Nephron progenitor cell (in vitro differentiated cells): Measurements from ENCODE around the gene NELFCD.

Source experiments
- DNase-seq: peaks from one replicate; pipeline ENCODE4 v3.0.0; 2021
- H3K27ac Mint-ChIP-seq: 2 replicates; pipeline ENCODE4 v1.8.0; 2021; ENCODE audit warnings: mild to moderate bottlenecking, moderate library complexity, mixed read lengths
- H3K27me3 Mint-ChIP-seq: 2 replicates; pipeline ENCODE4 v1.8.0; 2021; ENCODE audit warnings: mild to moderate bottlenecking, low read depth, mixed read lengths; ENCODE audit not compliant: poor library complexity
- H3K36me3 Mint-ChIP-seq: 2 replicates; pipeline ENCODE4 v1.8.0; 2021; ENCODE audit warnings: low read depth, mixed read lengths
- H3K4me1 Mint-ChIP-seq: 2 replicates; pipeline ENCODE4 v1.8.0; 2021; ENCODE audit warnings: mixed read lengths
- H3K4me3 Mint-ChIP-seq: 2 replicates; pipeline ENCODE4 v1.8.0; 2021; ENCODE audit warnings: mild to moderate bottlenecking, moderate library complexity, mixed read lengths
- H3K9me3 Mint-ChIP-seq: 2 replicates; pipeline ENCODE4 v1.8.0; 2021; ENCODE audit warnings: mild to moderate bottlenecking, moderate library complexity, mixed read lengths
- TF ChIP-seq, protein P1 (sequence below): fragments of 200-600 bp; sonication (generic); IDR thresholded peaks from 2 replicates; pipeline ENCODE4 v1.5.0; 2021; ENCODE audit warnings: antibody characterized with exemption

The NELFCD gene

GRCh38 chr20:59031564-59032022 lies 50.5 kb downstream of the NELFCD start:
- peaks cover 41% of the 10 kb centered on the region for H3K36me3 Mint-ChIP-seq
- DNase-seq = no peak
- H3K9me3 Mint-ChIP-seq = no peaks in the 10 kb centered on the region
- TF ChIP-seq, protein P1, sequence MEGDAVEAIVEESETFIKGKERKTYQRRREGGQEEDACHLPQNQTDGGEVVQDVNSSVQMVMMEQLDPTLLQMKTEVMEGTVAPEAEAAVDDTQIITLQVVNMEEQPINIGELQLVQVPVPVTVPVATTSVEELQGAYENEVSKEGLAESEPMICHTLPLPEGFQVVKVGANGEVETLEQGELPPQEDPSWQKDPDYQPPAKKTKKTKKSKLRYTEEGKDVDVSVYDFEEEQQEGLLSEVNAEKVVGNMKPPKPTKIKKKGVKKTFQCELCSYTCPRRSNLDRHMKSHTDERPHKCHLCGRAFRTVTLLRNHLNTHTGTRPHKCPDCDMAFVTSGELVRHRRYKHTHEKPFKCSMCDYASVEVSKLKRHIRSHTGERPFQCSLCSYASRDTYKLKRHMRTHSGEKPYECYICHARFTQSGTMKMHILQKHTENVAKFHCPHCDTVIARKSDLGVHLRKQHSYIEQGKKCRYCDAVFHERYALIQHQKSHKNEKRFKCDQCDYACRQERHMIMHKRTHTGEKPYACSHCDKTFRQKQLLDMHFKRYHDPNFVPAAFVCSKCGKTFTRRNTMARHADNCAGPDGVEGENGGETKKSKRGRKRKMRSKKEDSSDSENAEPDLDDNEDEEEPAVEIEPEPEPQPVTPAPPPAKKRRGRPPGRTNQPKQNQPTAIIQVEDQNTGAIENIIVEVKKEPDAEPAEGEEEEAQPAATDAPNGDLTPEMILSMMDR = no peak
- peaks cover 66% of the 10 kb centered on the region for H3K4me1 Mint-ChIP-seq
- H3K27ac Mint-ChIP-seq = peak overlapping the region; percentile 79
- peak overlapping the region; percentile 90 for H3K4me3 Mint-ChIP-seq
- H3K27me3 Mint-ChIP-seq = no peaks in the 10 kb centered on the region

DNA sequence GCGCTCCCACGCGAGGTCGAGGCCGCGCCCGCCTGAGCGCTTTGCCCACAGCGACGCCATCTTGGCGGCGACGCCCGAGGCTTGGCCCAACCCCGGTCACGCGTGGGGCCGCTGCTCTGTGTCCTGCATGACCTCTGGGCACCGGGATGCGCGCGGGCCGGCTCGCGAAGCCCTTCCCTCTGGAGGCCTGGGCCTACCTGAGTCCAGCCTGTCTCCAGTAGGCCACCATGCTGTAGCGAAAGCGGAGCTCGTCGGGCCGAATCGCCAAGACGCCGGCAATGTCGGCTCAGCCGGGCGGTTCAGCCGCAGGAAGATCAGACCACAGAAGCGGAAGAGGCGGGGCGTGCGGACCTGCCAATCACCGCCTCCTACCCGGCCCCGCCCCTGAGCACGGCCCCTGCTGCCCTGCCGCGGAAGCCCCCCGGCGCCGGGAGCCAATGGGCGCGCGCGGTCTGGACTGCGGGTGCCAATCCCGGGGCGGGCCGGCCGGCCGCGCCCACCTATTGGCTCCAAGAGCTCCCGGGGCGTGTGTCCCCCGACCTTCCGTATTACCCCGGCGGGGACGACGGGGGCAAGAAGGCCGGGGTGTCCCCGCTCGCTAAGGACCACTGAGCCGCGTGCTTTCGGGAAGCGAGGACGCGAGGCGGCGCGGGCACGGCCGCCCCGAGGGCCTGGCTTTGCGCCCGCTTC lies 51.1 kb downstream of the NELFCD start, which contains the start of gene ATP5F1E:
TSS of gene ATP5F1E (minus strand) at position 313 of the 690 bp plus-strand sequence. CDS start at position 229, 84 bp downstream.
- Mint-ChIP-seq H3K4me3 (peak within 1 kb of the TSS; percentile 90), H3K4me1 (peaks cover 60% of the 10 kb centered on the region), H3K27me3 (no peaks in the 10 kb centered on the region), H3K36me3 (peaks cover 41% of the 10 kb centered on the region), H3K27ac (peak within 1 kb of the TSS; percentile 92), H3K9me3 (no peaks in the 10 kb centered on the region)
- peak; percentile 97 for DNase-seq
- TF ChIP-seq, protein P1 = no peak

DNA sequence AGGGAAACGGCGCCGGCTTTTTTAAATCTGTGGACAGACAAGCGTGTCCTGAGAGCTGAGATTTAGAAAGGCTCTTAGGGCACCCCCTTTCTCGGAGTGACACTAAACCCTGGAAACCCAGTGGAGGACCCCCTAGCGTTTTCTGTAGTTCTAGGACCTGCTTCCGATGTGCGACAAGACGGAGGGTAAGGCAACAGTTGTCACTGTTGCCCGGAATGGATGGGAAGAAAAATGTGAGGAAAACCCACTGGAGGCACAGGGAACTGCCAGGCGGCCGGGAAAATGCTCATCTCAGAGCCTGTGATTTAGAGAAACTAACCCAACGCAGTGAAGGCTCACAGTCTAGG lies 51.6 kb downstream of the NELFCD start:
- H3K27ac Mint-ChIP-seq = peak overlapping the region; percentile 91
- H3K36me3 Mint-ChIP-seq = peaks cover 42% of the 10 kb centered on the region
- no peaks in the 10 kb centered on the region for H3K9me3 Mint-ChIP-seq
- TF ChIP-seq, protein P1 = no peak
- H3K4me1 Mint-ChIP-seq = peaks cover 55% of the 10 kb centered on the region
- no peaks in the 10 kb centered on the region for H3K27me3 Mint-ChIP-seq
- H3K4me3 Mint-ChIP-seq = peak overlapping the region; percentile 86
- DNase-seq = no peak

- Mint-ChIP-seq H3K27me3 (no peaks in the 10 kb centered on the region), H3K27ac (peak overlapping the region; percentile 91), H3K4me3 (peak overlapping the region; percentile 86), H3K9me3 (no peaks in the 10 kb centered on the region), H3K36me3 (peaks cover 42% of the 10 kb centered on the region), H3K4me1 (peaks cover 51% of the 10 kb centered on the region)
- DNase-seq = no peak
- TF ChIP-seq, protein P1 = no peak
Observed at GRCh38 chr20:59033093-59033492, 52.0 kb downstream of the NELFCD start.

DNA sequence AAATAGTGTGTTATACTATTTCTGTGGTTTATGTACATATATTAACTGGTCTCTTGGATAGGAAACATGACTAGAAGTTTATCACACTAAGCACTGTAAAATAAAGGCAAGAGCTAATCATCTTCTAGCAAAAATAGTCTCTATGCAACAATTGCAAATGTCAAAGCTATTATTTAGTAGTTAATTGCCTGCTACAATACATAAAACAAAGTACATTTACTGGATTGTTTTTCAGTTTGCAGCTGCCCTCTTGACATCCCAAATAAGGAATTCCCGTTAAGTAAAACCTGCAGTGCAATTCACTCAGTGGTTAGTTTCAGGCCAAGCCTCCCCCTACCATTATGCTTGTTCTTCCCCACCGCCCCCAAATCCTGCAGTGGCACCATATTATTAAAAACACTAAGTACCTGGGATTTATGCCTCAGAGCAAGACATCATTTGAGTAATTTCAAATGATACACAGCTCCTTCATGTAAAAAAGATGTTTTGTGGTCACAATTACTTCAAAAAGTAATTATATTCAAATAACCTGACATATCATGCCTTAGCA lies 52.6 kb downstream of the NELFCD start:
- peak overlapping the region; percentile 68 for H3K4me3 Mint-ChIP-seq
- H3K27ac Mint-ChIP-seq = no peak overlapping the region
- TF ChIP-seq, protein P1 = no peak
- no peaks in the 10 kb centered on the region for H3K27me3 Mint-ChIP-seq
- DNase-seq = no peak
- H3K9me3 Mint-ChIP-seq = no peaks in the 10 kb centered on the region
- peaks cover 45% of the 10 kb centered on the region for H3K4me1 Mint-ChIP-seq
- peaks cover 42% of the 10 kb centered on the region for H3K36me3 Mint-ChIP-seq
